ENCODE results near the gene PRKCE. TPM values are rescaled to one million over a fixed set of nuclear protein-coding genes. Genes with fewer than 3 reads are reported as not detected.

The PRKCE gene
- total RNA-seq, 3 donors from 2014 or later (not counting 1 experiment from before 2014, with no cell fraction given) = 35.2 to 42.1 (median 38.6) TPM

- Mint-ChIP-seq H3K36me3 (no peaks in the 10 kb centered on the region), H3K27me3 (ENCODE audit: low read depth in 2 of 2) (no peaks in the 10 kb centered on the region), H3K27ac (no peak overlapping the region), H3K4me1 (peaks cover 16 to 26% of the 10 kb centered on the region in 2 donors), H3K9me3 (no peaks in the 10 kb centered on the region), H3K4me3 (no peak overlapping the region)
- ATAC-seq (no peak), DNase-seq (no peak)
- intact Hi-C loops (cut with micrococcal nuclease) = no loop called here
- peaks cover 9% of the 10 kb centered on the region for H3K4me1 ChIP-seq (ENCODE audit: control insufficient read depth, insufficient read depth, low read length)
- no peak for TF ChIP-seq CTCF (IDR thresholded peaks at IDR 0.05)
- no peak overlapping the region for H3K4me3 ChIP-seq (ENCODE audit: low read length)
- H3K27me3 ChIP-seq (ENCODE audit: control insufficient read depth, insufficient read depth, low read length) = no peaks in the 10 kb centered on the region
- WGBS (ENCODE audit: insufficient coverage) = 97% methylated on average over 6 of the region's 6 CpGs
- no peaks in the 10 kb centered on the region for H3K36me3 ChIP-seq (ENCODE audit: control insufficient read depth, insufficient read depth, low read length)
- H3K27ac ChIP-seq (ENCODE audit: low read length) = no peak overlapping the region
- no peaks in the 10 kb centered on the region for H3K9me3 ChIP-seq (ENCODE audit: control insufficient read depth, insufficient read depth, low read length)
Observed at GRCh38 chr2:45734336-45734735, 82.9 kb downstream of the PRKCE start.

GRCh38 chr2:45734952-45735351 lies 83.5 kb downstream of the PRKCE start:
- peak in 1 of 3 donors; percentile 28 for ATAC-seq
- 57% methylated on average over 6 of the region's 6 CpGs for WGBS (ENCODE audit: insufficient coverage)
- no peak for DNase-seq
- intact Hi-C loops (cut with micrococcal nuclease) = no loop called here
- Histone ChIP-seq H3K36me3 (ENCODE audit: control insufficient read depth, insufficient read depth, low read length) (no peaks in the 10 kb centered on the region), H3K27ac (ENCODE audit: low read length) (no peak overlapping the region), H3K4me3 (ENCODE audit: low read length) (no peak overlapping the region), H3K4me1 (ENCODE audit: control insufficient read depth, insufficient read depth, low read length) (peaks cover 4% of the 10 kb centered on the region), H3K27me3 (ENCODE audit: control insufficient read depth, insufficient read depth, low read length) (no peaks in the 10 kb centered on the region), H3K9me3 (ENCODE audit: control insufficient read depth, insufficient read depth, low read length) (no peaks in the 10 kb centered on the region)
- peaks cover 15 to 24% of the 10 kb centered on the region in 2 donors for H3K4me1 Mint-ChIP-seq
- no peaks in the 10 kb centered on the region for H3K9me3 Mint-ChIP-seq
- no peak for TF ChIP-seq CTCF (IDR thresholded peaks at IDR 0.05)
- H3K36me3 Mint-ChIP-seq = no peaks in the 10 kb centered on the region
- H3K4me3 Mint-ChIP-seq = no peak overlapping the region
- no peak overlapping the region for H3K27ac Mint-ChIP-seq
- H3K27me3 Mint-ChIP-seq (ENCODE audit: low read depth in 2 of 2) = no peaks in the 10 kb centered on the region

GRCh38 chr2:45736757-45737704 lies 85.6 kb downstream of the PRKCE start:
- H3K4me3 Mint-ChIP-seq = no peak overlapping the region
- H3K4me1 Mint-ChIP-seq = peaks cover 14 to 29% of the 10 kb centered on the region in 2 donors
- H3K4me1 ChIP-seq (ENCODE audit: control insufficient read depth, insufficient read depth, low read length) = peaks cover 4% of the 10 kb centered on the region
- WGBS (ENCODE audit: insufficient coverage) = 92% methylated on average over 27 of the region's 27 CpGs
- H3K9me3 ChIP-seq (ENCODE audit: control insufficient read depth, insufficient read depth, low read length) = no peaks in the 10 kb centered on the region
- H3K36me3 Mint-ChIP-seq = no peaks in the 10 kb centered on the region
- H3K9me3 Mint-ChIP-seq = no peaks in the 10 kb centered on the region
- H3K4me3 ChIP-seq (ENCODE audit: low read length) = no peak overlapping the region
- H3K27ac ChIP-seq (ENCODE audit: low read length) = no peak overlapping the region
- DNase-seq (no peak), ATAC-seq (no peak)
- no peaks in the 10 kb centered on the region for H3K27me3 ChIP-seq (ENCODE audit: control insufficient read depth, insufficient read depth, low read length)
- no peaks in the 10 kb centered on the region for H3K27me3 Mint-ChIP-seq (ENCODE audit: low read depth in 2 of 2)
- intact Hi-C loops (cut with micrococcal nuclease) = no loop called here
- TF ChIP-seq CTCF (IDR thresholded peaks at IDR 0.05) = no peak
- no peak overlapping the region for H3K27ac Mint-ChIP-seq
- no peaks in the 10 kb centered on the region for H3K36me3 ChIP-seq (ENCODE audit: control insufficient read depth, insufficient read depth, low read length)
